Activated CD8-positive, alpha-beta memory T cell treated with anti-CD3 and anti-CD28 coated beads, Interleukin-2, amount 50 U/mL, for 48 hours (primary cell): ENCODE data around the gene CYS1.
"Not testable (repeated sequence)": the region's sequence is repeated elsewhere in the genome, so short reads cannot be mapped to it uniquely, and the experiment has no call there.

ENCODE experiments used
- DNase-seq: peaks from one replicate; pipeline ENCODE4 v3.0.0-alpha.2; 2020

CYS1 gene

DNA sequence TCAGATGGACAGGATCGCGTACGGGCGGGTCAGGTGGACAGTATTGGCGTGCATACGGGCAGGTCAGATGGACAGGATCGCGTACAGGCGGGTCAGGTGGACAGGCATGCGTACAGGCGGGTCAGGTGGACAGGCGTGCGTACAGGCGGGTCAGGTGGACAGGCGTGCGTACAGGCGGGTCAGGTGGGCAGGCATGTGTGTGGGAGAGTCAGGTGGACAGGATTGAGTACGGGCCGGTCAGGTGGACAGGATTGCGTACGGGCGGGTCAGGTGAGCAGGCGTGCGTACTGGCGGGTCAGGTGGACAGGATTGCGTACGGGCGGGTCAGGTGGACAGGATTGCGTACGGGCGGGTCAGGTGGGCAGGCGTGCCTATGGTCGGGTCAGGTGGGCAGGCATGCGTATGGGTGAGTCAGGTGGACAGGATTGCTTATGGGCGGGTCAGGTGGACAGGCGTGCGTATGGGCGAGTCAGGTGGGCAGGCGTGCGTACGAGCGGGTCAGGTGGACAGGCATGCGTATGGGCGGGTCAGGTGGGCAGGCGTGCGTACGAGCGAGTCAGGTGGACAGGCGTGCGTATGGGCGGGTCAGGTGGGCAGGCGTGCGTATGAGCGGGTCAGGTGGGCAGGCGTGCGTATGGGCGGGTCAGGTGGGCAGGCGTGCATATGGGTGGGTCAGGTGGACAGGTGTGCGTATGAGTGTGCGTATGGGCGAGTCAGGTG, 68.4 kb downstream of the CYS1 start:
- DNase-seq, result not testable (repeated sequence)

DNA sequence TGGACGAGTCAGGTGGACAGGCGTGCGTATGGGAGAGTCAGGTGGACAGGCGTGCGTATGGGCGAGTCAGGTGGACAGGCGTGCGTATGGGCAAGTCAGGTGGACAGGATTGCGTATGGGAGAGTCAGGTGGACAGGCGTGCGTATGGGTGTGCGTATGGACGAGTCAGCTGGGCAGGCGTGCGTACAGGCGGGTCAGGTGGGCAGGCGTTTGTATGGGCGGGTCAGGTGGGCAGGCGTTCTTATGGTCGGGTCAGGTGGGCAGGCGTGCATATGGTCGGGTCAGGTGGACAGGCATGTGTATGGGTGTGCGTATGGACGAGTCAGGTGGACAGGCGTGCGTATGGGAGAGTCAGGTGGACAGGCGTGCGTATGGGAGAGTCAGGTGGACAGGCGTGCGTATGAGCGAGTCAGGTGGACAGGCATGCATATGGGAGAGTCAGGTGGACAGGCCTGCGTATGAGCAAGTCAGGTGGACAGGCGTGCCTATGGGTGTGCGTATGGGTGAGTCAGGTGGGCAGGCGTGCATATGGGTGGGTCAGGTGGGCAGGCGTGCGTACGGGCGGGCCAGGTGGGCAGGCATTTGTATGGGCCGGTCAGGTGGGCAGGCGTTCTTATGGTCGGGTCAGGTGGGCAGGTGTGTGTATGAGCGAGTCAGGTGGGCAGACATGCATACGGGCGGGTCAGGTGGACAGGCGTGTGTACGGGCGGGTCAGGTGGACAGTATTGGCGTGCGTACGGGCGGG, 69.2 kb downstream of the CYS1 start:
- not testable (repeated sequence) for DNase-seq

DNA sequence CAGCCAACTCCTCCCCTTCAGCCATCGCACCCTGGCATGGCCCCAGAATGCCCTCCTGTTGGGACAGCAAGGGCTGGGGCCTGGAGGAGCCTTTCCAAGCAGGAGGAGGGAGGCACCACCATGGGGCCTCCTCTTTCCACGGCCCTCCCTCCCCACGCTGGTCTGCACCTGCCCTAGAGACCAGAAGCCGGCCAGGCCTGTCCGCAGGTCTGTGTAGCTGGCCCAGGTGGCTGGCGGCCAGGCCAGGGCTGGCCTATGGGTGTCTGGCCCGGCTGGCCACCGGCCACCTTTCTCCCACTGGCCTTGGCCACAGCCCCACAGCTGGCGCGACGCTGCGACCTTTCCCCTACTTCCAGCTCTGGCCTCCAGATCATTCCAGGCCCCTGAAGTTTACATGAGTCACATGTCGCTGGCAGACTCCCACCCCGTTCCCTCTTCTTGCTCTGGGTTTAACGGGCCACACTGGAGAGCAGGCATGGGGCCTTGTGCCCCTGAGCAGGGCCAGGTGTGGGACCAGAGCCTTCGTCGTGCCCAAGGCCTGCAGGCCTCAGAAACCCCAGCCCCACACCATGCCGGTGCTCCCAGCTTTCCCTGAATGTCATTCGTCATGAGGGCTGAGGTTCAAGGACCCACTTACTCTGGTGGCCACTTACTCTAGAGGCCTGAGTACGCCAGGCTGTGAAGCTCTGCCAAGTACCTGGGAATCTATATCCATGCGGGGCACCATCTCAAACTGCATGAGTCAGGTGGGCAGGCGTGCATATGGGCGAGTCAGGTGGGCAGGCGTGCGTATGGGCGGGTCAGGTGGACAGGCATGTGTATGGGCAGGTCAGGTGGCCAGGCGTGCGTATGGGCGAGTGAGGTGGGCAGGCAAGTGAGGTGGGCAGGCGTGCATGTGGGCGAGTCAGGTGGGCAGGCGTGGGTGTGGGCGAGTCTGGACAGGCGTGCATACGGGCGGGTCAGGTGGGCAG, 70.1 kb downstream of the CYS1 start:
- no peak for DNase-seq

DNA sequence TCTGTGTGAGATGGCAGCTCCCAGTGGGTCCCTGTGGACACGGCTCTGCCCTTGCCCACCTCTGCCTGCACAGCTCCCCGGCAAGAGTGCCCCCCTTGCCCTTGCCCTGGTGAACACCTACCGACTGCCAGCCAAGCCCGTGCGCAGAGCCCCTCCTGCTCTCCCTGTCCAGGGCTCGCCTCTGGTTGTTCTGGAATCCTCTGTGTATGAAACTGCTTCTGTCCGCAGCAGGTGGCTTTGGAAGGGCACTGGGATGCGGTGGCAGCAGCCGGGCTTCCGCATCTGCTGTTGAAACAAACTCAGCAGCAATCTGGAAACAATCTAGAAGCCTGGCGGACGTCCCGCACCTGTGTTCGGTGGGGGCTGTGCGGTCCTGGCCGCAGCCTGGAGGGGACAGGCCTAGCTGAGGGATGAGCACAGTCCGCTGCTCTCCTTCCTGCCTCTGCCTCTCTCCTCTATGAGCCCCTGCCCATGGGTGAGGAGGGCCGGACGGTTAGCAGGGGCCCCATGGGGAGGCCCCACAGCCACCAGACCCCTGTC, 70.9 kb downstream of the CYS1 start:
- DNase-seq, result no peak

DNA sequence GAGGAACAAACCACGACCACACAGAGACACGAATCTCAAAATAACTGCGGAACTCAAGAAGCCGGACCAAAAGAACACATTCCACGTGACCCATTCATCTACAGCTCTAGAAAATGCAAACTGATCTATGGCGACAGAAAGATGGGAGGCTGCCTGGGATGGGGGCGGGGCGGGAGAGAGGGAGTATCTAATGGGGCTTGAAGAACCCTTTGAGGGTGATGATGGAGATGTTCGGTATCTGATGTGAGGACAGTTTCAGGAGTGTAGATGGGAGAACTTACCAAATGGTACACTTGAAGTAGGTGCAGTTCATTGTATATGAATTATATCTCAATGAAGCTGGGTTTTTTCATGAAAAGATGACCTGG, 71.4 kb downstream of the CYS1 start:
- no peak for DNase-seq

DNA sequence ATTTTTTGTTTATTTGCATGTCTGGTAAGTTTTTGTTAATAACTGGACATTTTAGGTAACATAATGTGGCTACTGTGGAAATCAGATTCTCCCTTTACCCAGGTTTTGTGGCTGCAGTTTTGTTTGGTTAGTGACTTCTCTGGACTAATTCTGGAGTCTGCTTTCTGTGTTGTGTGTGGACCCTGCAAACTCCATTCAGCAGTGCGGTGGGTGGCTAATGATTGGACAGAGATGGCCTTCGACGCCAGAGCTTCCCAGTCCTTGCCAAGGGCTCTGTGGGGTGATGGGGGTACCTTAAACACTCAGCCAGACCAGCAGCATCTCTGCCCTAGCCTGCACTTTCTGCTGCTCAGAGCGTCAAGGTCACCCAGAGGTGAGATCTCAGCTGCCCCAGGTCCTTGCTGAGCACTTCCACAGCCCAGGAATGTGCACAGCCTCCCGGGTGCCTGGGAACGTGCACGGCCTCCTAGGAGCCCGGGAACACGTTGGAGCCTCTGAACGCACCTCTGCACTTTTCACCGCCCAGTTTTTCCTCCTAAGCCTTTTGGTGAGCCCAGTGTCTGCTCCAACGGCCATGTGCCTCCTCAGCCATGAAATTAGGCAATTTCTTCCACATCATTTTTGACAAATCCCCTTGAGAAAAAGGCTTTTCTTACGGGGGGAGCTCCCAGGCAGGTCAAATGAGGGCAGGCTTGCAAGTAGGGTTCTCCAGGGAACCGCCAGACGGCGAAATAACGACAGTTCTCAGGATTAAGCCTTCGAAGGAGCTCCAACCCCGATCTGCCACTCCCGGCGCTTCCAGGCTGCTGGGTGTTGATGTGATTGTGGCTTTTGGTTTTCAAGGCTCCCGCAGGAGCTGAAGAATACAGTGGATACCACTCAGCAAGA, 72.0 kb downstream of the CYS1 start:
- DNase-seq, result no peak

DNA sequence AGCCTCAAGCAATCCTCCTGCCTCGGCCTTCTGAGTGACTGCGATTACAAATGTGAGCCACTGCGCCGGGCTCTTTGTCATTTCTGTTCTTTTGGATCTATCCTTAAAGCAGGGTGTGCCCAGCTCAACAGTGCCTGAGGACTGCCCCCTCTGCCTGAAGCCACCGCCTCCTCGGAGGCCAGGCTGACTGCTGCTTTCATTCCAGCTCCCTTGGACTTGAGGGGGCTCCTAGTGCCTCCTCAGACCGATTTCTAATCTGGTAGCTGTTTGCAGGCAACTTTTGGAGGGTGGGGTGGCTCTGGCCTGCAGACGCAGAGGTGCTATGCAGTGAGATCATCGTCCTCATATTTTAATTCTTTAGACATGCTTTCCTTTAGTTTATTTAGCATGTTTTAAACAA, 72.8 kb downstream of the CYS1 start:
- DNase-seq, result no peak
